ENCODE data around the gene ATP8B3.

DNA sequence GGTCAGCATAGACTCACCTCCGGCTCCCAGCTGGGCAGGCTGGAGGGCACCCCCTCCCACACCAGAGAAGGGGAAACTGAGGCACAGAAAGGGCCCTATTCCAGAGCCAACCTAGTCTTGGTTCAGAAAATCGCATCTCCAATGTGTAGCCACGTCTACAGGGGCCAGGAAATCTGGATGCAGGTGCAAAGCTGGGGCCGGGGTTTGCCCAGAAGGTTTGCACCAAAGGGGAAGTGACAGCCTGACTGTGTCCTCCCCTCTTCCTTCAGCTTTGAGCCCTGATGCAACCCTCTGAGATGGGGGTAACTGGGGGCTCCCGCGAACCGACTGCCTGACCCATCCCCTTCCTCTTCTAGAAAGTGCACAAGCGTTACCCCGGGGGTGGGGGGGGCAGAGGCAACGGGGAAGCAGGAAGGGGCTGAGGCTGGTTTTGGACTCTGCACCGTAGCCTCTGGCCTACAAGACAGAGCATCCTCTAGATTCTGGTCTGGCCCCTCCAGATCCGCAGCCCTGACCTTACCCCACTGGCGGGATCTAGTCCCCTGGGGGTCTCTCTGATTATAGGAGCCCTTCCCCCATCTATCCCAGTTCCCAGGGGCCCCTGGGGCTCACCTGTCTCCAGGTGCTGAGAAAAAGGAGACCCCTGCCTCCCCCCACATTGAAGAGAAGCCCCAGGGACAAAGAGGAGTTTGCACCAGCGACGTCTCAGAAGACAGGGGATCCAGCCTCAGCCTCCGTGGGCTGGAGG is 59.9 kb downstream of the ATP8B3 start:
- TF ChIP-seq, protein P1, sequence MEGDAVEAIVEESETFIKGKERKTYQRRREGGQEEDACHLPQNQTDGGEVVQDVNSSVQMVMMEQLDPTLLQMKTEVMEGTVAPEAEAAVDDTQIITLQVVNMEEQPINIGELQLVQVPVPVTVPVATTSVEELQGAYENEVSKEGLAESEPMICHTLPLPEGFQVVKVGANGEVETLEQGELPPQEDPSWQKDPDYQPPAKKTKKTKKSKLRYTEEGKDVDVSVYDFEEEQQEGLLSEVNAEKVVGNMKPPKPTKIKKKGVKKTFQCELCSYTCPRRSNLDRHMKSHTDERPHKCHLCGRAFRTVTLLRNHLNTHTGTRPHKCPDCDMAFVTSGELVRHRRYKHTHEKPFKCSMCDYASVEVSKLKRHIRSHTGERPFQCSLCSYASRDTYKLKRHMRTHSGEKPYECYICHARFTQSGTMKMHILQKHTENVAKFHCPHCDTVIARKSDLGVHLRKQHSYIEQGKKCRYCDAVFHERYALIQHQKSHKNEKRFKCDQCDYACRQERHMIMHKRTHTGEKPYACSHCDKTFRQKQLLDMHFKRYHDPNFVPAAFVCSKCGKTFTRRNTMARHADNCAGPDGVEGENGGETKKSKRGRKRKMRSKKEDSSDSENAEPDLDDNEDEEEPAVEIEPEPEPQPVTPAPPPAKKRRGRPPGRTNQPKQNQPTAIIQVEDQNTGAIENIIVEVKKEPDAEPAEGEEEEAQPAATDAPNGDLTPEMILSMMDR (IDR thresholded peaks at IDR 0.05; ENCODE audit: borderline replicate concordance, extremely low read depth, low read length, poor library complexity, severe bottlenecking): no peak
- no peak for TF ChIP-seq EZH2 (IDR thresholded peaks at IDR 0.05; ENCODE audit: borderline replicate concordance, low read depth, low read length, severe bottlenecking)

Data from DND-41 (cell line).